Umbilical cord (tissue), 2 donors: ENCODE results near the gene IFT172. TPM values are rescaled to one million over a fixed set of nuclear protein-coding genes. Genes with fewer than 3 reads are reported as not detected.
A peak's percentile ranks its signal among the peaks of the same experiment; 100 is the strongest.
"Not testable (repeated sequence)": the region's sequence is repeated elsewhere in the genome, so short reads cannot be mapped to it uniquely, and the experiment has no call there.

Experiments used
- DNase-seq: peaks from one replicate; pipeline ENCODE4 v3.0.0-alpha.2; 2015; ENCODE audit warnings: low spot score
- total RNA-seq: library from RNA; depleted of rRNA; stranded (reverse); fragments of >200 nt; gene quantifications from one replicate; pipeline ENCODE4 v1.2.3, GENCODE V29; 2014; ENCODE audit warnings: low replicate concordance; ENCODE audit not compliant: insufficient read depth

Gene IFT172
- total RNA-seq: 21.4 TPM

GRCh38 chr2:27489498-27490397 lies at the start of gene IFT172:
IFT172 (minus strand) TSS chr2:27489743; CDS start chr2:27489653, 90 bp downstream.
- peak; percentile 99 for DNase-seq

- not testable (repeated sequence) for DNase-seq
Measured at GRCh38 chr2:27538839-27539450, 49.4 kb upstream of the IFT172 start.

GRCh38 chr2:27537287-27537686 lies 47.7 kb upstream of the IFT172 start:
- no peak for DNase-seq

GRCh38 chr2:27531983-27532382 lies 42.4 kb upstream of the IFT172 start:
- DNase-seq: no peak

- DNase-seq: no peak
Measured at GRCh38 chr2:27527182-27527581, 37.6 kb upstream of the IFT172 start.

GRCh38 chr2:27522400-27522945 lies 32.9 kb upstream of the IFT172 start:
- no peak for DNase-seq

GRCh38 chr2:27520316-27520715 lies 30.8 kb upstream of the IFT172 start:
- no peak for DNase-seq

GRCh38 chr2:27518782-27519113 lies 29.2 kb upstream of the IFT172 start:
- DNase-seq: no peak

GRCh38 chr2:27518113-27518781 lies 28.7 kb upstream of the IFT172 start:
- DNase-seq: no peak

- DNase-seq: no peak
Measured at GRCh38 chr2:27509326-27509725, 19.8 kb upstream of the IFT172 start.

GRCh38 chr2:27507293-27507692 lies 17.8 kb upstream of the IFT172 start:
- no peak for DNase-seq

- DNase-seq: no peak
Measured at GRCh38 chr2:27506587-27506986, 17.0 kb upstream of the IFT172 start.

- no peak for DNase-seq
Measured at GRCh38 chr2:27502142-27502541, 12.6 kb upstream of the IFT172 start.

GRCh38 chr2:27501042-27501441 lies 11.5 kb upstream of the IFT172 start:
- no peak for DNase-seq

GRCh38 chr2:27498975-27499374 lies 9.4 kb upstream of the IFT172 start:
- no peak for DNase-seq

- DNase-seq: no peak
Measured at GRCh38 chr2:27497288-27497627, 7.7 kb upstream of the IFT172 start.

- no peak for DNase-seq
Measured at GRCh38 chr2:27496357-27497287, 7.1 kb upstream of the IFT172 start, which contains the start of gene GCKR. GCKR (plus strand) TSS chr2:27496839; CDS start chr2:27496905, 66 bp downstream.

- DNase-seq: no peak
Measured at GRCh38 chr2:27495840-27496356, 6.4 kb upstream of the IFT172 start.

GRCh38 chr2:27494944-27495554 lies 5.5 kb upstream of the IFT172 start, which contains the start of gene FNDC4:
FNDC4 (minus strand) TSS chr2:27495200; CDS start chr2:27494679, 521 bp downstream.
- no peak for DNase-seq

- DNase-seq: no peak
Measured at GRCh38 chr2:27494284-27494943, 4.9 kb upstream of the IFT172 start.
